SK-N-SH treated with all-trans-retinoic acid at 6 μM for 48 hours (cell line): Measurements from ENCODE around the gene IDH3B.
"Not testable (repeated sequence)": the region's sequence is repeated elsewhere in the genome, so short reads cannot be mapped to it uniquely, and the experiment has no call there.

Experiments
- ATAC-seq: fragments of 200-7000 bp; cut with Tn5 transposase; 3 replicates; pipeline ENCODE4 v1.9.1; 2020; ENCODE audit warnings: mild to moderate bottlenecking, moderate library complexity
- BACH2 ChIP-seq: fragments of 250-450 bp; sonication (Bioruptor Pico); IDR thresholded peaks from 2 replicates; pipeline ENCODE4 v1.9.0; 2021; ENCODE audit warnings: mild to moderate bottlenecking, borderline replicate concordance
- CREB5 ChIP-seq: fragments of 250-450 bp; sonication (Bioruptor Pico); IDR thresholded peaks from 2 replicates; pipeline ENCODE4 v1.5.1; 2020; ENCODE audit warnings: low read depth, mild to moderate bottlenecking, moderate library complexity
- CSDC2 ChIP-seq: fragments of 250-450 bp; sonication (Bioruptor Pico); IDR thresholded peaks from 2 replicates; pipeline ENCODE4 v1.5.0; 2020; ENCODE audit warnings: mild to moderate bottlenecking, moderate library complexity
- CSRNP3 ChIP-seq: fragments of 250-450 bp; sonication (Bioruptor Pico); IDR thresholded peaks from 2 replicates; pipeline ENCODE4 v1.5.1; 2021; ENCODE audit warnings: mild to moderate bottlenecking, moderate library complexity
- ISL1 ChIP-seq: fragments of 250-450 bp; sonication (Bioruptor Pico); IDR thresholded peaks from 2 replicates; pipeline ENCODE4 v2.1.2; 2022; ENCODE audit warnings: mild to moderate bottlenecking, moderate library complexity
- OSR1 ChIP-seq: fragments of 250-450 bp; sonication (Bioruptor Pico); IDR thresholded peaks from 2 replicates; pipeline ENCODE4 v1.8.0; 2022; ENCODE audit warnings: moderate library complexity, mild to moderate bottlenecking, inconsistent platforms
- PATZ1 ChIP-seq: fragments of 250-450 bp; sonication (Bioruptor Pico); IDR thresholded peaks from 2 replicates; pipeline ENCODE4 v1.8.0; 2020; ENCODE audit warnings: mild to moderate bottlenecking, moderate library complexity, borderline replicate concordance
- PPARA ChIP-seq: fragments of 250-450 bp; sonication (Bioruptor Pico); IDR thresholded peaks from 2 replicates; pipeline ENCODE4 v1.5.0; 2020; ENCODE audit warnings: mild to moderate bottlenecking, borderline replicate concordance
- RARB ChIP-seq: fragments of 250-450 bp; sonication (Bioruptor Pico); IDR thresholded peaks from 2 replicates; pipeline ENCODE4 v1.8.0; 2021; ENCODE audit warnings: mild to moderate bottlenecking, moderate library complexity
- SNAI2 ChIP-seq: fragments of 250-450 bp; sonication (Bioruptor Pico); IDR thresholded peaks from 2 replicates; pipeline ENCODE4 v1.5.0; 2020; ENCODE audit warnings: mild to moderate bottlenecking, moderate library complexity
- TCF4 ChIP-seq: fragments of 250-450 bp; sonication (Bioruptor Pico); IDR thresholded peaks from 2 replicates; pipeline ENCODE4 v1.8.0; 2021; ENCODE audit warnings: mild to moderate bottlenecking, moderate library complexity, borderline replicate concordance
- TOX ChIP-seq: fragments of 250-450 bp; sonication (Bioruptor Pico); IDR thresholded peaks from 2 replicates; pipeline ENCODE4 v1.8.0; 2021; ENCODE audit warnings: mild to moderate bottlenecking, moderate library complexity, borderline replicate concordance
- ZC3H10 ChIP-seq: fragments of 250-450 bp; sonication (Bioruptor Pico); IDR thresholded peaks from 2 replicates; pipeline ENCODE4 v1.5.1; 2021; ENCODE audit warnings: mild to moderate bottlenecking, moderate library complexity
- ZFP3 ChIP-seq: fragments of 250-450 bp; sonication (Bioruptor Pico); IDR thresholded peaks from 2 replicates; pipeline ENCODE4 v1.5.0; 2020; ENCODE audit warnings: mild to moderate bottlenecking, moderate library complexity
- ZFP30 ChIP-seq: fragments of 450-650 bp; formaldehyde crosslinking; IDR thresholded peaks from 2 replicates; pipeline ENCODE4 v1.5.0; 2022; ENCODE audit warnings: mild to moderate bottlenecking, moderate library complexity
- ZNF565 ChIP-seq: fragments of 450-650 bp; formaldehyde crosslinking; conservative IDR thresholded peaks from 2 replicates; pipeline ENCODE4 v1.5.0; 2020; ENCODE audit warnings: low read depth, mild to moderate bottlenecking, moderate library complexity
- ZNF70 ChIP-seq: fragments of 450-650 bp; formaldehyde crosslinking; IDR thresholded peaks from 2 replicates; pipeline ENCODE4 v1.5.0; 2020; ENCODE audit warnings: mild to moderate bottlenecking, moderate library complexity
- TF ChIP-seq, protein P1 (sequence below): fragments of 250-450 bp; sonication (Bioruptor Pico); IDR thresholded peaks from 2 replicates; pipeline ENCODE4 v1.8.0; 2021; ENCODE audit warnings: low read depth, mild to moderate bottlenecking, moderate library complexity, borderline replicate concordance
- TF ChIP-seq, protein P2 (sequence below): fragments of 250-450 bp; sonication (Bioruptor Pico); IDR thresholded peaks from 2 replicates; pipeline ENCODE4 v1.5.0; 2020; ENCODE audit warnings: mild to moderate bottlenecking, moderate library complexity

IDH3B gene

GRCh38 chr20:2688041-2688591, 24.1 kb upstream of the IDH3B start:
- TF ChIP-seq TOX (CRISPR knock-in tag) (no peak), PATZ1 (CRISPR knock-in tag) (no peak), SNAI2 (CRISPR knock-in tag) (no peak), OSR1 (CRISPR knock-in tag) (no peak)
- TF ChIP-seq, protein P1, sequence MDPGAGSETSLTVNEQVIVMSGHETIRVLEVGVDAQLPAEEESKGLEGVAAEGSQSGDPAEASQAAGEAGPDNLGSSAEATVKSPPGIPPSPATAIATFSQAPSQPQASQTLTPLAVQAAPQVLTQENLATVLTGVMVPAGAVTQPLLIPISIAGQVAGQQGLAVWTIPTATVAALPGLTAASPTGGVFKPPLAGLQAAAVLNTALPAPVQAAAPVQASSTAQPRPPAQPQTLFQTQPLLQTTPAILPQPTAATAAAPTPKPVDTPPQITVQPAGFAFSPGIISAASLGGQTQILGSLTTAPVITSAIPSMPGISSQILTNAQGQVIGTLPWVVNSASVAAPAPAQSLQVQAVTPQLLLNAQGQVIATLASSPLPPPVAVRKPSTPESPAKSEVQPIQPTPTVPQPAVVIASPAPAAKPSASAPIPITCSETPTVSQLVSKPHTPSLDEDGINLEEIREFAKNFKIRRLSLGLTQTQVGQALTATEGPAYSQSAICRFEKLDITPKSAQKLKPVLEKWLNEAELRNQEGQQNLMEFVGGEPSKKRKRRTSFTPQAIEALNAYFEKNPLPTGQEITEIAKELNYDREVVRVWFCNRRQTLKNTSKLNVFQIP (CRISPR knock-in tag), result no peak
- ATAC-seq, result peak; percentile 64

DNA sequence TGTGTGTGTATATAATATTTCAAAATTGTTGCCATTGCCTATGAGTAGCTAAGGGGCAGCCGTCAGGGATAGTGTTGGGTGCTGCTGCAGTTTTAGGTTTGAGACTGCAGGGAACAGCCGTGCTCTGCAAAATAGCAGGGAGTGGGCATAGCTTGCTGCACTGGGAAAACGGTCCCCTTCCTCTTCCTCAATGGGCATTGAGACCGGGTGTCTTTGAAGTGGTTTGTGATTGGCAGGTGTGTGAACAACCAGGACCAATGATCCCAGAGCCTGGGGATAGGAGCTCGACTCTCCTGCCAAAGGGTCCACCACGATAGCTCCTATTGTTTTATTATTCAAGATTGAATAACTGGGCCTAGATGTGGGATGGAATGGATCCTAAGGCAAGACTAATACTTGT, 23.5 kb upstream of the IDH3B start:
- ATAC-seq, result no peak
- no peak for TF ChIP-seq ZFP30 (CRISPR knock-in tag)
- TF ChIP-seq RARB (CRISPR knock-in tag), result no peak
- no peak for TF ChIP-seq ISL1
- TF ChIP-seq PPARA, result no peak
- TF ChIP-seq ZFP3 (CRISPR knock-in tag), result no peak
- TF ChIP-seq, protein P2, sequence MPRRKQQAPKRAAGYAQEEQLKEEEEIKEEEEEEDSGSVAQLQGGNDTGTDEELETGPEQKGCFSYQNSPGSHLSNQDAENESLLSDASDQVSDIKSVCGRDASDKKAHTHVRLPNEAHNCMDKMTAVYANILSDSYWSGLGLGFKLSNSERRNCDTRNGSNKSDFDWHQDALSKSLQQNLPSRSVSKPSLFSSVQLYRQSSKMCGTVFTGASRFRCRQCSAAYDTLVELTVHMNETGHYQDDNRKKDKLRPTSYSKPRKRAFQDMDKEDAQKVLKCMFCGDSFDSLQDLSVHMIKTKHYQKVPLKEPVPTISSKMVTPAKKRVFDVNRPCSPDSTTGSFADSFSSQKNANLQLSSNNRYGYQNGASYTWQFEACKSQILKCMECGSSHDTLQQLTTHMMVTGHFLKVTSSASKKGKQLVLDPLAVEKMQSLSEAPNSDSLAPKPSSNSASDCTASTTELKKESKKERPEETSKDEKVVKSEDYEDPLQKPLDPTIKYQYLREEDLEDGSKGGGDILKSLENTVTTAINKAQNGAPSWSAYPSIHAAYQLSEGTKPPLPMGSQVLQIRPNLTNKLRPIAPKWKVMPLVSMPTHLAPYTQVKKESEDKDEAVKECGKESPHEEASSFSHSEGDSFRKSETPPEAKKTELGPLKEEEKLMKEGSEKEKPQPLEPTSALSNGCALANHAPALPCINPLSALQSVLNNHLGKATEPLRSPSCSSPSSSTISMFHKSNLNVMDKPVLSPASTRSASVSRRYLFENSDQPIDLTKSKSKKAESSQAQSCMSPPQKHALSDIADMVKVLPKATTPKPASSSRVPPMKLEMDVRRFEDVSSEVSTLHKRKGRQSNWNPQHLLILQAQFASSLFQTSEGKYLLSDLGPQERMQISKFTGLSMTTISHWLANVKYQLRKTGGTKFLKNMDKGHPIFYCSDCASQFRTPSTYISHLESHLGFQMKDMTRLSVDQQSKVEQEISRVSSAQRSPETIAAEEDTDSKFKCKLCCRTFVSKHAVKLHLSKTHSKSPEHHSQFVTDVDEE (CRISPR knock-in tag), result no peak
- TF ChIP-seq OSR1 (CRISPR knock-in tag), result no peak
- no peak for TF ChIP-seq CSDC2 (CRISPR knock-in tag)
- TF ChIP-seq ZC3H10 (CRISPR knock-in tag), result no peak
- TF ChIP-seq CREB5 (CRISPR knock-in tag), result no peak

DNA sequence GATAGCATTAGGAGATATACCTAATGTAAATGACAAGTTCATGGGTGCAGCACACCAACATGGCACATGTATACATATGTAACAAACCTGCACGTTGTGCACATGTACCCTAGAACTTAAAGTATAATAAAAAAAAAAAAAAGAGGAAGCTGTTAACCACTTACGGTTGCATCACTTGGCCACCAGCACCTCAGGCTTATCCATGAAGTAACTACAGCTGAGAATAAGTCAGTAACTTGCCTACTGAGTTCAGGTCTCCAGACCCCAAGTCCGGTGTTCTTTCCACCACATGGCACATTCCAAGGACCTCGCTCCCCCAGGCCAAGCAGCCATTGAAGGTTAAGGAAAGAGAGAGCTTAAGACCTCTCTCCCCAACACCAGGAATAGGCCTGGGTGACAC, 20.8 kb upstream of the IDH3B start:
- ATAC-seq, result not testable (repeated sequence)

DNA sequence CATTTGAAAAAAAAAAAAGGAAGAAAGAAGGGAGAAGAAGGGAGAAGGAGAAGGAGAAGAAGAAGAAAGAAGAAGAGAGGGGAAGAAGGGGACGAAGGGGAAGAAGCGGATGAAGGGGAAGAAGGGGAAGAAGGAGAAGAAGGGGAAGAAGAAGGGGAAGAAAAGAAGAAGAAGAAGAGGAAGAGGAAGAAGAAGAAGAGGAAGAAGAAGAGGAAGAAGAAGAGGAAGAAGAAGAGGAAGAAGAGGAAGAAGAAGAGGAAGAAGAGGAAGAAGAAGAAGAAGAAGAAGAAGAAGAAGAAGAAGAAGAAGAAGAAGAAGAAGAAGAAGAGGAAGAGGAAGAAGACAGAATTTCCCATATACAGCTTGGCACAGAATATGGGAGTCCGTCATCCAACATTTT, 18.0 kb upstream of the IDH3B start:
- ATAC-seq, result not testable (repeated sequence)

- ATAC-seq, result no peak
- TF ChIP-seq CSRNP3 (CRISPR knock-in tag) (no peak), RARB (CRISPR knock-in tag) (no peak), BACH2 (CRISPR knock-in tag) (no peak), ZFP30 (CRISPR knock-in tag) (no peak), ISL1 (no peak), ZNF70 (CRISPR knock-in tag) (no peak), PPARA (no peak), TOX (CRISPR knock-in tag) (no peak), CSDC2 (CRISPR knock-in tag) (no peak), ZNF565 (CRISPR knock-in tag) (no peak), TCF4 (no peak)
- TF ChIP-seq, all 23 proteins: peak for 0
These were observed 16.0 kb upstream of the IDH3B start for GRCh38 chr20:2680046-2680445.
